Measurements from ENCODE around the gene STPG4. TPM values are rescaled to one million over a fixed set of nuclear protein-coding genes. Genes with fewer than 3 reads are reported as not detected.

Gene STPG4
- total RNA-seq, 4 donors from 2014 or later, result not detected

DNA sequence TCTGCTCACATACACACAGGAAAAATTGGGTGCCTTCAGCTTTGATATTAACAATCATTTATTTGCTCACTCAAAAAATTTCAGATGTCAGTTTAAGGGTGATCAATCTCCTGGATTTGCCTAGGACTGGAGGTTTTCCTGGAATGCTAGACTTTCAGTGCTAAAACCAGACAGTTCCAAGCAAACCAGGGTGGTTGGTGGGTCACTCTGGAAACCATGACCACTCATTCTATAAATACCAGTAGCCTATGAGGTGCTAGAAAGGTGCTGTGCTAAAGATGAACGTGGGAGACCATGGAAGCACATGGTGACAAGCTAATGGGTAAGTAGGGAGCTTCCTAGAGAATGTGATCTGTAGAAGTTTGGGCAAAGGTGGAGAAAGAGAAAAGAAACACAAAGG is 25.4 kb upstream of the STPG4 start:
- peaks cover 4 to 6% (median 5%) of the 10 kb centered on the region in 3 donors for H3K4me1 ChIP-seq
- intact Hi-C loops (cut with DNase I), result no loop called here

DNA sequence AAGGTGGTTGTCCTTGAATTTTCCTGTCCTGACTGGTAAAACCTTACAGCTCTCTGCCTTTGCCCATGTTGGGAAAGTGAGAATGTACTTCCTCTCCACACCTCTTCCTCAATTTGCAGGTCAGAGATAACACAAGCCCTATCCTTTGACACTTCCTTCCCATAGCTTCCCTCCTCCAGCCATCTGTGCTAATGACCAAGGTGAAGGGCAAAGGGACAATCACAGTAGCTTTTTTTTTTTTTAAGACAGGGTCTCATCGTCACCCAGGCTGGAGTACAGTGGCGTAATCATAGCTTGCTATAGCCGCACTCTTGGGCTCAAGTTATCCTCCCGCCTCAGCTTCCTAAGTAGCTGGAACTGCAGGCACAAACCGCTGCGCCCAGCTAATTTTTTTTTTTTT is 24.3 kb upstream of the STPG4 start:
- Histone ChIP-seq H3K9me3 (no peaks in the 10 kb centered on the region), H3K27me3 (no peaks in the 10 kb centered on the region), H3K27ac (no peak overlapping the region), H3K4me1 (peaks cover 5 to 11% (median 5%) of the 10 kb centered on the region in 3 donors), H3K4me3 (no peak overlapping the region), H3K36me3 (no peaks in the 10 kb centered on the region)
- no peak for DNase-seq
- intact Hi-C loops (cut with DNase I), result no loop called here
- WGBS, 2 donors, result 89 to 92% methylated on average over 6 of the region's 6 CpGs
- no peak for TF ChIP-seq POLR2A (IDR thresholded peaks at IDR 0.05)
- no peak for TF ChIP-seq CTCF (IDR thresholded peaks at IDR 0.05)

More for the DNA sequence above, 25.4 kb upstream of the STPG4 start:
- TF ChIP-seq POLR2A (IDR thresholded peaks at IDR 0.05) (no peak), CTCF (IDR thresholded peaks at IDR 0.05) (no peak)
- no peak overlapping the region for H3K4me3 ChIP-seq
- H3K27me3 ChIP-seq, result no peaks in the 10 kb centered on the region
- WGBS, 2 donors, result 50 to 93% methylated on average over 1 of the region's 1 CpG
- no peak for DNase-seq
- H3K36me3 ChIP-seq, result no peaks in the 10 kb centered on the region
- H3K9me3 ChIP-seq, result no peaks in the 10 kb centered on the region
- H3K27ac ChIP-seq, result no peak overlapping the region

- H3K27me3 ChIP-seq, result no peaks in the 10 kb centered on the region
- intact Hi-C loops (cut with DNase I), result no loop called here
- H3K36me3 ChIP-seq, result no peaks in the 10 kb centered on the region
- TF ChIP-seq POLR2A (IDR thresholded peaks at IDR 0.05), result no peak
- TF ChIP-seq CTCF (IDR thresholded peaks at IDR 0.05), result no peak
- WGBS, 2 donors, result 84 to 100% methylated on average over 6 of the region's 6 CpGs
- H3K27ac ChIP-seq, result no peak overlapping the region
- H3K4me3 ChIP-seq, result no peak overlapping the region
- H3K4me1 ChIP-seq, result peaks cover 9 to 22% (median 15%) of the 10 kb centered on the region in 3 donors
- DNase-seq, result no peak
- no peaks in the 10 kb centered on the region for H3K9me3 ChIP-seq
Measured at GRCh38 chr2:47178341-47178740, 23.2 kb upstream of the STPG4 start.

DNA sequence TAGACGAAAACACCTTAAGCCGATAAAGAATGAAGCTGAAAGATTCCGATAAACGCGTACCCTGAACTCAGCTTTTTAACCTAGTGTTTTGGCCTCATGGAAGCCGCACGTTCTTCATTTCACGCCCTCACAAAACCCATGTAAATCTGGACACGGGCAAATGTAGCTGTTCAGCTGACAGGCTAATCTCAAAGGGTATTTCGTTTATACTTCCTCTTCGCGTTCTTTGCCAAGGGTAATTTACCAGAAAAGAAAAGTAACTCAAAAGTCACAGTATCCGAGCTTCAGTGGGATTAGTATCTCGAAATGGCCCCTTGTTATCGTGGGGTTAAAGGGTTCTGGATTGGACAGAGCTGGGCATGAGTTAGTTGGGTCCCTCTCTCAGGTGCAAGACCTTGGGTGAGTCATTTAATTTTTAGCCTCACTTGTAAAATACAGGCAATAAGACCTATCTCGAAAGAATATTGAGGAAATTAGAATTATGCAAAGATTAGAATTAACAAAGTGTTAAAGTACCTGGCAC is 22.0 kb upstream of the STPG4 start:
- H3K36me3 ChIP-seq, result no peaks in the 10 kb centered on the region
- TF ChIP-seq POLR2A (IDR thresholded peaks at IDR 0.05) (no peak), CTCF (IDR thresholded peaks at IDR 0.05) (peak in 1 of 6 experiments; percentile 1)
- WGBS, 2 donors, result 4 to 11% methylated on average over 12 to 16 of the region's 16 CpGs
- no peaks in the 10 kb centered on the region for H3K27me3 ChIP-seq
- H3K4me1 ChIP-seq, result peaks cover 19 to 34% (median 28%) of the 10 kb centered on the region in 3 donors
- no peaks in the 10 kb centered on the region for H3K9me3 ChIP-seq
- intact Hi-C loops (cut with DNase I), result no loop called here
- DNase-seq, result no peak
- H3K4me3 ChIP-seq, result peak overlapping the region; percentile 70 to 98 (median 88)
- peak overlapping the region; percentile 96 to 100 (median 99) for H3K27ac ChIP-seq

GRCh38 chr2:47174733-47175361 is 19.7 kb upstream of the STPG4 start:
- Histone ChIP-seq H3K36me3 (peaks cover 0 to 8% (median 0%) of the 10 kb centered on the region in 3 donors), H3K9me3 (no peaks in the 10 kb centered on the region), H3K27me3 (no peaks in the 10 kb centered on the region), H3K4me3 (peak overlapping the region; percentile 70 to 98 (median 88)), H3K27ac (peak overlapping the region; percentile 96 to 100 (median 99)), H3K4me1 (peaks cover 19 to 56% (median 45%) of the 10 kb centered on the region in 3 donors)
- WGBS, 2 donors, result 0% methylated on average over 13 to 14 of the region's 15 CpGs
- intact Hi-C loops (cut with DNase I), result no loop called here
- DNase-seq, result no peak
- TF ChIP-seq CTCF (IDR thresholded peaks at IDR 0.05) (no peak), POLR2A (IDR thresholded peaks at IDR 0.05) (peak in 1 of 4 donors; percentile 5)
